Dermis blood vessel endothelial cell (primary cell): ENCODE data around the gene SLC7A9. TPM values are rescaled to one million over a fixed set of nuclear protein-coding genes. Genes with fewer than 3 reads are reported as not detected.
"Not testable (repeated sequence)": the region's sequence is repeated elsewhere in the genome, so short reads cannot be mapped to it uniquely, and the experiment has no call there.

ENCODE experiments used
- DNase-seq: peaks from one replicate; pipeline ENCODE4 v3.0.0; 2010
- total RNA-seq: library from RNA; depleted of rRNA; stranded (reverse); fragments of >200 nt; gene quantifications from 2 replicates; pipeline ENCODE4 v1.2.3, GENCODE V29; 2014

SLC7A9 gene
- total RNA-seq, 1 donor from 2014 or later, result not detected

- DNase-seq, result no peak
These were observed 6.3 kb downstream of the SLC7A9 start for GRCh38 chr19:32863301-32863700.

GRCh38 chr19:32862741-32863140 is 6.8 kb downstream of the SLC7A9 start:
- no peak for DNase-seq

DNA sequence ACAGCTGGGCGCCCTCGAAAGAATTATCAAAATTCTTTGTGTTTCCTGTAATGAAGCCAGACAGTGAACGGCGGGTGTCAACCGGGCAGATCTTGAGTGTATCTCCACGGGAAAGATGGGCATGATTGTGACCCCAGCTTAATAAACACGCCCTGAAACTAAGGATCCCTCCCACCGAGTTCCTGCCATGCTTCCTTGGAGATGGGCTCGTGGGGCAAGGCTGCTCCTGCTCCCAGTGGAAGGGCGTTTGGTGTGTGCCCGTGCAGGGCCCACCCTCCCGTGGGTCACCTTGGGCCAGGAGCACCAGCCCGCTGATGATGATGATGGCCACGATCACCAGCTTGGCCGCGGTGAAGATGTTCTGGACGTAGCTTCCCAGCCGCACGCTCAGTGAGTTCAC is 7.4 kb downstream of the SLC7A9 start:
- DNase-seq, result no peak

DNA sequence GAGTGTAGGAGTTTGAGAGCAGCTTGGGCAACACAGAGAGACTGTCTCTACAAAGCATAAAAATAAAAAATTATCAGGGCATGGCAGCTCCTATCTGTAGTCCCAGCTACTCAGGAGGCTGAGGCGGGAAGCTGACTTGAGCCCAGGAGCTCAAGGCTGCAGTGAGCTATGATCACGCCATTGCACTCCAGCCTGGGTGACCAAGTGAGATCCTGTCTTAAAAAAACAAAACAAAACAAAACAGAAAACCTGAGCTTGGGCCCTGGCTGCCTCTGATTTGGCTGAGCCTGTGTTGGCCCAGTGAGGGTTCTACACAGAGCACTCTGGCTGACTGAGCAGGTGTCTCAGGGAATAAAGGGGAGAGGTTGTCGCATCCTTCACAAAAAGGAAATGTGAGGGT is 8.0 kb downstream of the SLC7A9 start:
- no peak for DNase-seq

- no peak for DNase-seq
These were observed 10.0 kb downstream of the SLC7A9 start for GRCh38 chr19:32859591-32859990.

DNA sequence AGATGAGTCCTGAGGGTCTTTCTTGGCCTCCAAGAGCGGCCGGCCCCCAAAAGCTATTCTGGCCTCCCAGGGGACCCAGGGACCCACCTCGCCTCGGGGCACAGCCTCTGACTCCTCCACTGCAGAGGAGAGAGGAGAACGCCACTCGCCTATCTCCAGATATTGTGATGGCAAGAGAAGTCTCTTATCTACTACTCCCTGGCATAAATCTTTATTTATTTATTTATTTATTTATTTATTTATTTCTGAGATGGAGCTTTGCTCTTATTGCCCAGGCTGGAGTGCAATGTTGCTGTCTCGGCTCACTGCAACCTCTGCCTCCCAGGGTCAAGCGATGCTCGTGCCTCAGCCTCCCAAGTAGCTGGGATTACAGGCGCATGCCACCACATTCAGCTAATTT is 11.0 kb downstream of the SLC7A9 start:
- no peak for DNase-seq

GRCh38 chr19:32858155-32858554 is 11.4 kb downstream of the SLC7A9 start:
- DNase-seq, result no peak

- DNase-seq, result no peak
These were observed 12.0 kb downstream of the SLC7A9 start for GRCh38 chr19:32857584-32857983.

DNA sequence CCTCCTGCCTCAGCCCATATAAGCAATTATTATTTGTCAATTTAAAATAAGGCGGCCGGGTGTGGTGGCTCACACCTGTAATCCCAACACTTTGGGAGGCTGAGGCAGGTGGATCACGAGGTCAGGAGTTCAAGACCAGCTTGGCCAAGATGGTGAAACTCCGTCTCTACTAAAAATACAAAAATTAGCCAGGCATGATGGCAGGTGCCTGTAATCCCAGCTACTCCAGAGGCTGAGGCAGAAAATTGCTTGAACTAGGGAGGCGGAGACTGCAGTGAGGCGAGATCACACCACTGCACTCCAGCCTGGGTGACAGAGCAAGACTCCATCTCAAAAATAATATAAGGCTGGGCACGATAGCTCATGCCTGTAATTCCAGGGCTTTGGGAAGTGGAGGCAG is 12.7 kb downstream of the SLC7A9 start:
- DNase-seq, result not testable (repeated sequence)

- no peak for DNase-seq
These were observed 17.4 kb downstream of the SLC7A9 start for GRCh38 chr19:32852216-32852615.

DNA sequence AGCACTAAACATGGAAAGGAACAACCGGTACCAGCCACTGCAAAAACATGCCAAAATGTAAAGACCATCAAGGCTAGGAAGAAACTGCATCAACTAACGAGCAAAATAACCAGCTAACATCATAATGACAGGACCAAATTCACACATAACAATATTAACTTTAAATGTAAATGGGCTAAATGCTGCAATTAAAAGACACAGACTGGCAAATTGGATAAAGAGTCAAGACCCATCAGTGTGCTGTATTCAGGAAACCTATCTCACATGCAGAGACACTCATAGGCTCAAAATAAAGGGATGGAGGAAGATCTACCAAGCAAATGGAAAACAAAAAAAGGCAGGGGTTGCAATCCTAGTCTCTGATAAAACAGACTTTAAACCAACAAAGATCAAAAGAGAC is 21.5 kb downstream of the SLC7A9 start:
- DNase-seq, result not testable (repeated sequence)

GRCh38 chr19:32843716-32844245 is 25.8 kb downstream of the SLC7A9 start:
- no peak for DNase-seq

DNA sequence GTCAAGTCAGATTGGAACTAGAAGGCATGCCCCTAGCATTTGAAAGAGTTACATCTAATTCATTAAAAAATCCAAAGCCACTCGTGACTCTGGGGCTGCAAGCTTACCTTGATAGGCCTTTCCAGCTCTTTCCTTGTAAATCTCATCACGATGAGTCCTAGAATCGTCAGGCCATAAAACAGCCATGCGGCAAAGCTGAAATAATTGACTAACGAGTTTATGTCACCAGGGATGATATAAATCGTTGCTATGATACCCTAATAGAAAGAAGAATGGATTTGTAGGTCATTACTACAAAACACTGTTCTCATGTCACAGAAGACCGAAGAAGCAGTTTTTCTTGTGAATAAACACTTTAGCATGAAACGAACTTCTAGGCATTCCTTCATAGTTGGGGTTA is 27.5 kb downstream of the SLC7A9 start:
- no peak for DNase-seq

DNA sequence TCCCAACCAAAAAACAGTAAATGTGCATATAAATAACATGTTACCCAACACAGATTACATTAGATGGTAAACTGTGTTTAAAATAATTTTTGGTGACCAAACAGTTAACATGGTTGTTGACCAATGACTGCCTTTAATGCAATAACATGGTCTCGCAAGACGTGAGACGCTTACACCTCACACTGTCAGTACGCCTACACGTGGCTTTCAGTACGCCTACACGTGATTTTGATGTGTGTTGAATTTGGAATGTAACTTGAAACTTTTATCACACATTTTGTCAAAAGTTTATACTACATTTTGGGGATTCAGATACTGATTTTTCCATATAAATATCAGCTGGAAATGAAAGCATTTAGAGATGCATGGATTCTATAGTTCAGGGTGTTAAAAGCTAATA is 32.0 kb downstream of the SLC7A9 start:
- no peak for DNase-seq

GRCh38 chr19:32833388-32833787 is 36.2 kb downstream of the SLC7A9 start:
- DNase-seq, result not testable (repeated sequence)

DNA sequence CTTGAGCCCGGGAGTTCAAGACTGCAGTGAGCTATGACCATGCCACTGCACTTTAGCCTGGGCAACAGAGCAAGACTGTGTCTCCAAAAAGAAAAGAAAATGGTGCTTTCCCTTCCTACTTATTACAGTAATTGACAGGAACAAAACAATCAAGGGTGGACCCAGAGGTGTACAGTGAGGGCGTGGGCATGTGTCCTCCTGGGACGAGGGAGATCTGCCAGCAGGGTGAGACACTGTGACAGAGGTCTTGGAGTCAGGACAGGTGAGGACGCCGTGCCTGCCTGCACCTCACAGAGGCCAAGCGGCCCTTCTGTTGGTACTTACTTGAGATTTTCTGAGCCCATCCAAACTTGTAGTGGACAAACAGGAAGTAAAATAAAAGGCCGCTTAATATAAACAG is 36.7 kb downstream of the SLC7A9 start:
- not testable (repeated sequence) for DNase-seq

GRCh38 chr19:32832094-32832493 is 37.5 kb downstream of the SLC7A9 start:
- DNase-seq, result not testable (repeated sequence)

- DNase-seq, result no peak
These were observed 38.0 kb downstream of the SLC7A9 start for GRCh38 chr19:32831611-32832010.

GRCh38 chr19:32830231-32831014 is 39.1 kb downstream of the SLC7A9 start:
- no peak for DNase-seq

- no peak for DNase-seq
These were observed 40.1 kb downstream of the SLC7A9 start for GRCh38 chr19:32829345-32829896.

GRCh38 chr19:32828643-32829344 is 40.8 kb downstream of the SLC7A9 start:
- no peak for DNase-seq

DNA sequence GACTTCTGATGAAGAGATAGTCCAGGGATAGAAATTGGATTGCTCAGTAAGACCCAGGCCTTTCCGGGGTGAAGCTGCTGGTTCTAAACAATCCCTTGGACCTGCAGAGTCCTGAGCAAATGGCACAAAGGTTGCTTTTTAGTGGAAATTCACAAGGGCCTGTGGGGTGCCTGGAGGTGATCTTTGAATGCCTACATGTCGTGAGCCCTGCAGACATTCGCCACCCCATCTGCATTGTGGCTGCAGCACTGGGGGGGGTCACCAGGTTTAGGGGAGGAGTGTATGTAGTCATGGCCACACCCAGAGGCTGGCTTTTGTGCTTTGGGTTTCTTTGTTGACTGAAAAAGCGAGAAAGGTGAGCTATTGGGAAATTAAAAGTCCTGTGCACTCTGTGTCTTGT is 41.4 kb downstream of the SLC7A9 start:
- no peak for DNase-seq

DNA sequence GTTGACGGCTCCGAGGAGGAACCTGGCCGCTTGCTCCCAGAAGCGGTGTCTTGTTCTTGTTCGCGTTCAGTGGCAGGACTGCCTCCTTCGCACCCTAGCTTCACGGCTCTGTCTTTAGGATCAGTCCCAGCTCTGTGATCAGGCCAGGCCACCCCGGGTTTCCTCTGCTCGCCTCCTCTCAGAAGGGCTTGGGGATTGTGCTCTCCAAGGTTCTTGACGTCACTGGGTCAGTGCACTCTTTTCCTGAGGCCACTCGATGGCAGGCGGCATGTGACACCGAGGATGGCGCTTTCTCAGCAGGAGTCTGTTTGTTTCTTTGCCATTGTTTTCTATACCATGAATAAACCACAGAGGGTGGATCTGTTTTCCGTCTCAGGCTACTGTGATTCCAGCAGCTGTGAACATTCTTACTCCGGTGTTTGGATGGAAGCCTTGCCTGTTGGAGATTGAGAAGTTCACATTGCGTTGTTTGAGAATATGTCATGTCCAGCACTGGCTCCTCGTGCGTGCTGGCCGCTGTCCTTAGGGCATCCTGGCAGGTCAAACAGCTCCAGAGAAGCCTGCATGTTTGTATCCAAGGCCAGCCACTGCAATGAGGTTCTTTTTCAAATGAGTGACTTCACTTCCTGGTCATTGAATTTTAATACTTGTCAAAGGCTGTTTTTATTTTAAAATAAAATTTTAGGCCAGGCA is 44.5 kb downstream of the SLC7A9 start:
- DNase-seq, result peak; percentile 22
